ENCODE results near the gene PSTPIP1.
A peak's percentile ranks its signal among the peaks of the same experiment; 100 is the strongest.
"Not testable (repeated sequence)": the region's sequence is repeated elsewhere in the genome, so short reads cannot be mapped to it uniquely, and the experiment has no call there.

Gene PSTPIP1

DNA sequence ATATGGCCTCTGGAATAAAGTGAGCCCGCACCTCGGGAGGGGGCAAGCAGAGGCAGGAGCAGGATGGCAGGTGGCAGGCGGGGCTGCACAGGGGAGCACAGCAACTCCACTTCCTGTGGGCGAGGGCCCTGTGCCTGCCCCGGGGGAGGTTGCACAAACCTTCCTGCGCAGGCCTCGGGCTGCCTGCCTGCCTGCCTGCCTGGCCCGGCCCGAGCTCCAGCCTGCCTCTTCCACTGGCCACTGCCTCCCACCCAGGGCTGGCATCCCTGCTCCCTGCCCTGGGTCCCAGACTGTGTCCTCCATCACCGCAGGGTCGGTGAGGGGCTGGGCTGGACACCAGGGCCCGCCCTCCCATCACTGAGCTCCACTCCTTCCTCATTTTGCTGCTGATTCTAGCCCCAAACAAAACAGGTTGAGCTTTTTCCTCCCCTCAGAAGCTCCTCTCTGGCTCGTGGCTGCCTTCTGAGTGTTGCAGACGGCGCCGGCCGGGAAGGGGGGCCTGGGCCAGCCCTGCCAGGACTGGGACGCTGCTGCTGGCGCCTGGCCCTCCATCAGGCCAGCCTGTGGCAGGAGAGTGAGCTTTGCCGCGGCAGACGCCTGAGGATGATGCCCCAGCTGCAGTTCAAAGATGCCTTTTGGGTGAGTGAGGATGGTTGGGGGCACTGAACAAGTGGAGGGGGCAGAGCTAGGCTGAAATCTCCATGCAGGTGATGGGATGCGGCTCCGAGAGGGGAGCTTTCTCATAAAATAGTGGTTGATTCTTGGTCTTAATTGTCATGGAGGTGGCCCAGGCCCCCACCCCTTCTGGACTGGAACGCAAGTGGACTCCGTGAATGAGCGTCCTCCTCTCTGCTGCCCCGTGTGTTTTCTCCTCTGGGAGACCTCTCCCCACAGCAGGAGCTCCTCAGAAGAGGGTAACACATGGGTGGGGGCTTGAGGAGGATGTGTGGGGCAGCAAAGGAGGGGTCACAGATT is at the start of gene PSTPIP1:
Gene PSTPIP1, plus strand, starts transcription at position 156 of the 975 bp plus-strand sequence. Its CDS starts 448 bp downstream, at position 604.
- peak; percentile 21 to 53 for DNase-seq (ENCODE audit: low read depth in 2 of 2)

DNA sequence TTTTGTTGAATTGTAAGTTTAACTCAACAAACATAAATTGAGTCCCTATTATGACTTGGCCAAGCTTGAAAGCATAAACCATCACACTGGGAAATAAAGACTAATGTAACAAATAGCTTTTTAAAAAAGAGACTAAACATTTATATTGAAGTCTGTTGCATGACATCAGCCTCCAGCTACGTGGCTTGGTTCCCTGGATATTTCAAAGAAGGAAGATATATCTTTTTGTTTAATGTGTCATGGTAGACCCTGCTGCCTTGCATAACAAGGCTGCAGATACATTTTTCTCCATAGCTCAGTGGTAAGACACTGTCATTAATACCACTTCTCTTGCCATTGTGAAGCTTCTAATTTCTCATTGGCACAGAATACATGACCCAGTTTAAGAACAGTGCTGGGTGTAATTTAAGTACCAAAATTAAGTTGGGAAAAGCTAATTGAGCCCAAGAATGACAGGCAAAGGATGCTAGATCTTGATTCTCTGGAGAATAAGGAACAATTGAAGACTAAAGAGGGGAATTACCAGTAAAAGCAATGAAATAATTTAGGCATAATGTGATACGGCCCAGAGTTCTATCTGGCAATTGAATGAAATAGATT is 49.3 kb upstream of the PSTPIP1 start:
- no peak for DNase-seq (ENCODE audit: low read depth in 2 of 2)

- DNase-seq (ENCODE audit: low read depth in 2 of 2) = no peak
Observed at GRCh38 chr15:76947454-76947853, 47.5 kb upstream of the PSTPIP1 start.

- no peak for DNase-seq (ENCODE audit: low read depth in 2 of 2)
Observed at GRCh38 chr15:76951220-76951619, 43.7 kb upstream of the PSTPIP1 start.

DNA sequence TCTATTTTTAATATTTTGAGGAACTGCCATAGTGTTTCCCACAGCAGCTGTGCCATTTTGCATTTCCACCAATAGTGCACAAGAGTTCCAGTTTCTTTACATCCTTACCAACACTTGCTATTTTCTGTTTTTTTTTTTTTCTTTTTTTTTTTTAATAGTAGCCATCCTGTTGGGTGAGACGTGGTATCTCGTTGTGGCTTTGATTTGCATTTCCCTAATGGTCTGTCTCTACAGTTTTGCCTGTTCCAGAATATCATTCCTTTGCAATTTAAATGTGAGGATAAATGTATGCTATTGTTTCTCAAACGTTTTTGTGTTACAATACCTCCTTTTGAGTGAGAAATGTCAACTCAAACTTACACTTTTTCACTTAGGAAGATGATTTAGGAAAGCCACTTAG is 41.0 kb upstream of the PSTPIP1 start:
- no peak for DNase-seq (ENCODE audit: low read depth in 2 of 2)

- no peak for DNase-seq (ENCODE audit: low read depth in 2 of 2)
Observed at GRCh38 chr15:76954744-76955143, 40.2 kb upstream of the PSTPIP1 start.

DNA sequence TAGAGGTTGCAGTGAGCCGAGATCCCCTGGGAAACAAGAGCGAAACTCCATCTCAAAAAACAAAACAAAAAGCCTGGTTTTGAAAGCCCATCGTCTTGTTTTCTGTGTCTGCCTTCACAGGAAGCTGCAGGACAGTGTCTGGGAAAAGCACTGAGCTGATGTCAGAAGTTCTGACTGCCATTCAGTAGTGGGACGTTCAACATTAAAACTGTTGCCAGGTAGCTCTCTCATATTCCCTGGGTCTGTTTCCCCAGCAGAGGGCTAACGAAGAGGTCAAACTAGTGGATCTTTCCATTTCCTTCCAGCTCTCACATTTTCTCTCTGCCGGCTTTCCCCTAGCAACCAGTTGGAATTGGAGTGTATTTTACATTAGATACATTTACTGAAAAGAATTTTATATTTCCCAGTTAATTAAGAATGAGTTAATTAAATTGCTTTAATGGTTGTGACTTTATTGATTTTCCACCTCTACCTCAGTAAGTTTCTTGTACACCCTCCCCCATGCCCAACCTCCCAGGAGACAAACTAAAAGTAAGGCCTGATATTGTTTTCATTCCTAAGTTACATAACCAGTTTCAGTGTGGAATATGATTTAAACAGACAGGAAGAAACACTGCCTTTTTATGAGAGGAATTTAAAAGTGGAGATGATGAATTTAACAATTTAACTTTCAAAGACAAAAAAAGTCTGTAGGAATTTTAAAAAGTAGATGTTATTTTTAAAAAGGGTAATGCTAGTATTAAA is 33.5 kb upstream of the PSTPIP1 start:
- no peak for DNase-seq (ENCODE audit: low read depth in 2 of 2)

GRCh38 chr15:76962337-76963013 is 32.5 kb upstream of the PSTPIP1 start:
- DNase-seq (ENCODE audit: low read depth in 2 of 2) = no peak

DNA sequence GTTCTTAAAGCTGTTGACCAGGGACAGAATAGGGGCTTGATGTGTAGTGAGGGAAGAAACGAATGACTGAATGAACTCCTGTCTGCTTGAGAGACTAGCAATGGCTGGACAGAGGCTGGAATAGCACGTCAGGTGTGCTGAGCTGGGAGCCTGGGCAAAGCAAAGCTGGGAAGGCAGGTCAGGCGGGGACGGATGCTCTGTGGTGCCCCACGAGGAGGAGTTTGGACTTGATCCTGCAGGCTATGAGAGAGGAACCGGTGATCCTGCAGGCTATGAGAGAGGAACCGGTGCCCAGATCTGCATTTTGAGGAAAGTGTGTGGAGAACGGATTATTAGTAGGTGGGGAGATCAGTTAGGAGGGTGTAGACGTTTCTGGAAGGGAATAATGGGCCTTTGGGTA is 31.3 kb upstream of the PSTPIP1 start:
- DNase-seq (ENCODE audit: low read depth in 2 of 2) = no peak

- no peak for DNase-seq (ENCODE audit: low read depth in 2 of 2)
Observed at GRCh38 chr15:76964157-76964556, 30.8 kb upstream of the PSTPIP1 start.

GRCh38 chr15:76966051-76966450 is 28.9 kb upstream of the PSTPIP1 start:
- not testable (repeated sequence) for DNase-seq (ENCODE audit: low read depth in 2 of 2)

DNA sequence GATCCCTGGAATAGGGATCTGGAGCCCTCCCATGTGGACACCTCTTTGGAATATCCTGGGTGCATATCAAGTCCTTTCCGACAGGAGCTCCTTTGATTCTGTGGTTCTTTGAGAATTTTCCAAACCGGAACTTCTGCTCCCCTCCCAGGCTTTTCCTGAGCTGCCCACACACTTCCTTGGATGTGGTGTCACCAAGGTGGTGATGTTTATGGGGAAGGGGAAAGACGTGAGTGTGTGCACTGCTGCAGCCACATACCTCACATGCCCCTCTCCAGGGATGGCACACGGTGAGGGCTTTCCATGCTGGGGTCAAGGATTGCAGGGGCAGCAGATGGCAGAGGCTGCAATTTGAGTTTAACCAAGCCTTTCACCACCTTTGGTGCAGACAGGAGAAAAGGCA is 27.9 kb upstream of the PSTPIP1 start:
- DNase-seq (ENCODE audit: low read depth in 2 of 2) = no peak

DNA sequence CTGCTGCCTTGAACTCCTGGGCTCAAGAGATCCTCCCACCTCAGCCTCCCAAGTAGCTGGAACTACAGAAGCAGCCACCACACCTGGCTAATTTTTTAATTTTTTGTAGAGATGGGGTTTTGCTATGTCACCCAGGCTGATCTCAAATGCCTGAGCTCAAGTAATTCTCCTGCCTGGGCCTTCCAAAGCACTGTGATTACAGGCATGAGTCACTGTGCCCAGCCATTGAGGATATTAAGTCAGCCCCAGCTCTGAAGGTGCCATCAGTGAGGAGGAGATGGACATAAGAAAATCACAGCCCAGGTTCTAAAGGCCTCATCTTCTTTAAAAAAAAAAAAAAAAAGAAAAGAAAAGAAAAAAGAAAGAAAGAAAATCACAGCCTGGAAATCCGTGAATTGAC is 26.6 kb upstream of the PSTPIP1 start:
- no peak for DNase-seq (ENCODE audit: low read depth in 2 of 2)

GRCh38 chr15:76972389-76973361 is 22.3 kb upstream of the PSTPIP1 start:
- DNase-seq (ENCODE audit: low read depth in 2 of 2) = no peak

GRCh38 chr15:76973362-76973743 is 21.6 kb upstream of the PSTPIP1 start:
- peak; percentile 43 to 53 for DNase-seq (ENCODE audit: low read depth in 2 of 2)

DNA sequence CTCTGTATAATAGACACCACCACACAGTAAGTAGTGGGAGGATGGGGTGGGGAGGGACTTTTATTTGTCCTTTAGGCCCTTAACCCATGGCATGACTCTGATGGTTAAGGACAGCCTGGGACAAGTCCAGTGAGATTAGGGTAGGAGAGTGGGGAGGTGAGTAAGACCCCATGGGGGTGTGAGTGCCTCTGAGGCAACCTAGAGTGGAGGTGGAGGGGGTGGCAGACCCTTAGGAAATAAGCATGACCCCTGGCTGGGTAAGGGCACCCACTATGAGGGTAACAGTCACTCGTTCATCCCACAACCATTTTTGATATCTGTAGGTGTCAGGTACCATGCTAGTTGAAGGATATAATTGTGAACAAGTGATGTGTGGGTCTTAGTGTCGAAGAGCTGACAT is 21.0 kb upstream of the PSTPIP1 start:
- no peak for DNase-seq (ENCODE audit: low read depth in 2 of 2)

DNA sequence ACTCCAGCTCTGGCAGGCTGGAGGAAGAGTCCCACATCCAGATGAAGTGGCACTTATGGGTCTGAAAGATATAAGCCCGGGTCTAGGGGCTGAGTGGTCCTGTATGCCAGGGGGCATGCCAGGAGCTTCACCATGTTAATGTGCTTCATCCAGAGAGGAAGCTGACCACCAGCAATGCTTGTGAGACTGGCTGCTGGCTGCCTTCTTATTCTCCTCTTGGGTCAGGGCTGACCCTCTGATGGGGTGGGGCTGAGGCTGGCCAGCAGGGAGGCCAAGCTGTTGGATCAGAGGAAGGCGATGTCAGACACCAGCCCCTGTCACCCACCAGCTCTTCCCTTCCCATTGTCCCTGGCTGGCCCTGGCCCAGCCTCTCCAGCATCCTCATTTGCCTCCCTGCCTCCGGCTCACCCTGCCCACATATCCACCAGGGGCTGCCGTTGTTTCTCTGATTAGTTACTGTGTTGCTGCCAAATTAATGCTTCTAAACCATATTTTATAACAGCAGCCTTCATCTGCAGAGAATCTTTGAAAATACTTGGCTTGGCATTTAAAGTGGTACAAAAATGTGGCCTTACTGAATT is 20.4 kb upstream of the PSTPIP1 start:
- no peak for DNase-seq (ENCODE audit: low read depth in 2 of 2)

GRCh38 chr15:76976141-76976540 is 18.8 kb upstream of the PSTPIP1 start:
- no peak for DNase-seq (ENCODE audit: low read depth in 2 of 2)

DNA sequence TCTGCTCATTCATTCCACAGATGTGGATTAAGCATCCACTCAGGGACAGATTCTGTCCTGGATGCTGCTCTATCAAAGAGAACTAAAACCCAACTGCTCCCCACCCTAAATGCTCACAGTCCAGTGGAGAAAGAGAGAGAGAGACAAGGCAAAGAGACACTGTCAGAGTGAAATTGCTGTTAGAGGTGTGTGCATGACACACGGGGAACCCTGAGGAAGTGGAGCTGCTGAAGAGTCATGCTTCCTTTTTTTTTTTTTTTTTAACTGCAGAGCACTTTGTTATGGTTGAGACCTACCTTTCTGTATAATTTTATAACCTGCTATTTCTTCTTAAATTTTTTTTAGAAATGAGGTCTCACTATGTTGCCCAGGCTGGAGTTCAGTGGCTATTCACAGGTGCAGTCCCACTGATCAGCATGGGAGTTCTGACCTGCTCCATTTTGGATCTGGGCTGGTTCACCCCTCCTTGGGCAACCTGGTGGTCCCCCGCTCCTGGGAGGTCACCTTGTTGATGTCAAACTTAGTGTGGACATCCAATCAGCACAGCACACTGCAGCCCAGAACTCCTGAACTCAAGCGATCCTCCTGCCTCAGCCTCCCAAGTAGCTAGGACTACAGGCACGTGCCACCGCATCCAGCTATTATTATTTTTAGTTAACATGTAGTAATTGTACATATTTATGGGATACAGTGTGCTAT is 18.2 kb upstream of the PSTPIP1 start:
- no peak for DNase-seq (ENCODE audit: low read depth in 2 of 2)
